GM12878 (cell line): Measurements from ENCODE around the gene DNAH8.

Experiments used
- ASH2L ChIP-seq: fragments of 300-600, 200-600 bp; sonication (generic); IDR thresholded peaks from 2 replicates; pipeline ENCODE4 v1.6.1; 2017; ENCODE audit warnings: low read depth, mild to moderate bottlenecking, borderline replicate concordance
- SMC3 ChIP-seq: IDR thresholded peaks from 2 replicates; pipeline ENCODE4 v1.6.1; 2011; ENCODE audit warnings: low read length, improper control_type of control experiment, borderline replicate concordance
- SREBF2 ChIP-seq: IDR thresholded peaks from 2 replicates; pipeline ENCODE4 v1.6.1; 2012; ENCODE audit warnings: mild to moderate bottlenecking, low read length
- TF ChIP-seq, protein P1 (sequence below), 3 experiments: IDR thresholded peaks in 2 of 3; conservative IDR thresholded peaks in 1 of 3; 2 replicates each; pipeline ENCODE4 v1.5.1; 2011; ENCODE audit warnings: low read depth in 3 of 3, low read length in 3 of 3, mild to moderate bottlenecking in 3 of 3, control low read depth in 2 of 3, moderate library complexity in 2 of 3, inconsistent platforms in 1 of 3, mixed read lengths in 1 of 3; ENCODE audit not compliant: control insufficient read depth in 2 of 3, insufficient read depth in 1 of 3; ENCODE audit errors: extremely low read depth in 1 of 3
- TF ChIP-seq, protein P2 (sequence below): IDR thresholded peaks from 2 replicates; pipeline ENCODE4 v1.6.1; 2012; ENCODE audit warnings: mild to moderate bottlenecking, low read depth, low read length
- TF ChIP-seq, protein P3 (sequence below): fragments of 450-650 bp; IDR thresholded peaks from 2 replicates; pipeline ENCODE4 v1.6.1; 2014; ENCODE audit warnings: mild to moderate bottlenecking

DNA sequence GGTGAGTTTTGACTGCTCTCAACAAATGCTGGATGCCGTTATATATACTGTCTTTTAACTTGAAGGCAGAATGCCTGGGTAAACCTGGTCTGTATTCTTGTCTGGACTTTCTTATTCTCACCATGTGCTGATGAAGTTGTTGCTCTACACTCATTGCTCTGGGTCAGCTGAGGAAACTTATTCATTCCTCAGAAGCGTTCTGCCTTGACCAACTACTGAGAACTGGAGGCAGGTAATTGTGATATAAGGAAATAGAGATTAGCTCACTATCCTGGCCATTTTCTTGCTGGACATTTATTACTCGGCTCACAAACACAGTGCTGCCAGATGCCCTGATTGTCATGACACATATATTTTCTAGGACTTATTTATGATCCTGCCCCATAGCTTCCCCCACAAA is 103.6 kb downstream of the DNAH8 start:
- TF ChIP-seq, protein P1, sequence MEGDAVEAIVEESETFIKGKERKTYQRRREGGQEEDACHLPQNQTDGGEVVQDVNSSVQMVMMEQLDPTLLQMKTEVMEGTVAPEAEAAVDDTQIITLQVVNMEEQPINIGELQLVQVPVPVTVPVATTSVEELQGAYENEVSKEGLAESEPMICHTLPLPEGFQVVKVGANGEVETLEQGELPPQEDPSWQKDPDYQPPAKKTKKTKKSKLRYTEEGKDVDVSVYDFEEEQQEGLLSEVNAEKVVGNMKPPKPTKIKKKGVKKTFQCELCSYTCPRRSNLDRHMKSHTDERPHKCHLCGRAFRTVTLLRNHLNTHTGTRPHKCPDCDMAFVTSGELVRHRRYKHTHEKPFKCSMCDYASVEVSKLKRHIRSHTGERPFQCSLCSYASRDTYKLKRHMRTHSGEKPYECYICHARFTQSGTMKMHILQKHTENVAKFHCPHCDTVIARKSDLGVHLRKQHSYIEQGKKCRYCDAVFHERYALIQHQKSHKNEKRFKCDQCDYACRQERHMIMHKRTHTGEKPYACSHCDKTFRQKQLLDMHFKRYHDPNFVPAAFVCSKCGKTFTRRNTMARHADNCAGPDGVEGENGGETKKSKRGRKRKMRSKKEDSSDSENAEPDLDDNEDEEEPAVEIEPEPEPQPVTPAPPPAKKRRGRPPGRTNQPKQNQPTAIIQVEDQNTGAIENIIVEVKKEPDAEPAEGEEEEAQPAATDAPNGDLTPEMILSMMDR (IDR thresholded peaks at IDR 0.05 in 2 of 3, conservative IDR thresholded peaks at IDR 0.05 in 1 of 3; ENCODE audit: control insufficient read depth in 2 of 3, extremely low read depth in 1 of 3, insufficient read depth in 1 of 3, low read depth in 3 of 3, low read length in 3 of 3) = no peak
- no peak for TF ChIP-seq SMC3
- no peak for TF ChIP-seq SREBF2
- TF ChIP-seq, protein P2, sequence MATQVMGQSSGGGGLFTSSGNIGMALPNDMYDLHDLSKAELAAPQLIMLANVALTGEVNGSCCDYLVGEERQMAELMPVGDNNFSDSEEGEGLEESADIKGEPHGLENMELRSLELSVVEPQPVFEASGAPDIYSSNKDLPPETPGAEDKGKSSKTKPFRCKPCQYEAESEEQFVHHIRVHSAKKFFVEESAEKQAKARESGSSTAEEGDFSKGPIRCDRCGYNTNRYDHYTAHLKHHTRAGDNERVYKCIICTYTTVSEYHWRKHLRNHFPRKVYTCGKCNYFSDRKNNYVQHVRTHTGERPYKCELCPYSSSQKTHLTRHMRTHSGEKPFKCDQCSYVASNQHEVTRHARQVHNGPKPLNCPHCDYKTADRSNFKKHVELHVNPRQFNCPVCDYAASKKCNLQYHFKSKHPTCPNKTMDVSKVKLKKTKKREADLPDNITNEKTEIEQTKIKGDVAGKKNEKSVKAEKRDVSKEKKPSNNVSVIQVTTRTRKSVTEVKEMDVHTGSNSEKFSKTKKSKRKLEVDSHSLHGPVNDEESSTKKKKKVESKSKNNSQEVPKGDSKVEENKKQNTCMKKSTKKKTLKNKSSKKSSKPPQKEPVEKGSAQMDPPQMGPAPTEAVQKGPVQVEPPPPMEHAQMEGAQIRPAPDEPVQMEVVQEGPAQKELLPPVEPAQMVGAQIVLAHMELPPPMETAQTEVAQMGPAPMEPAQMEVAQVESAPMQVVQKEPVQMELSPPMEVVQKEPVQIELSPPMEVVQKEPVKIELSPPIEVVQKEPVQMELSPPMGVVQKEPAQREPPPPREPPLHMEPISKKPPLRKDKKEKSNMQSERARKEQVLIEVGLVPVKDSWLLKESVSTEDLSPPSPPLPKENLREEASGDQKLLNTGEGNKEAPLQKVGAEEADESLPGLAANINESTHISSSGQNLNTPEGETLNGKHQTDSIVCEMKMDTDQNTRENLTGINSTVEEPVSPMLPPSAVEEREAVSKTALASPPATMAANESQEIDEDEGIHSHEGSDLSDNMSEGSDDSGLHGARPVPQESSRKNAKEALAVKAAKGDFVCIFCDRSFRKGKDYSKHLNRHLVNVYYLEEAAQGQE = no peak
- TF ChIP-seq, protein P3, sequence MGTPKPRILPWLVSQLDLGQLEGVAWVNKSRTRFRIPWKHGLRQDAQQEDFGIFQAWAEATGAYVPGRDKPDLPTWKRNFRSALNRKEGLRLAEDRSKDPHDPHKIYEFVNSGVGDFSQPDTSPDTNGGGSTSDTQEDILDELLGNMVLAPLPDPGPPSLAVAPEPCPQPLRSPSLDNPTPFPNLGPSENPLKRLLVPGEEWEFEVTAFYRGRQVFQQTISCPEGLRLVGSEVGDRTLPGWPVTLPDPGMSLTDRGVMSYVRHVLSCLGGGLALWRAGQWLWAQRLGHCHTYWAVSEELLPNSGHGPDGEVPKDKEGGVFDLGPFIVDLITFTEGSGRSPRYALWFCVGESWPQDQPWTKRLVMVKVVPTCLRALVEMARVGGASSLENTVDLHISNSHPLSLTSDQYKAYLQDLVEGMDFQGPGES = no peak
- no peak for TF ChIP-seq ASH2L
